Measurements from ENCODE around the gene ZMYND8.

GRCh38 chr20:47266847-47267515 is 89.5 kb downstream of the ZMYND8 start:
- TF ChIP-seq, protein P1, sequence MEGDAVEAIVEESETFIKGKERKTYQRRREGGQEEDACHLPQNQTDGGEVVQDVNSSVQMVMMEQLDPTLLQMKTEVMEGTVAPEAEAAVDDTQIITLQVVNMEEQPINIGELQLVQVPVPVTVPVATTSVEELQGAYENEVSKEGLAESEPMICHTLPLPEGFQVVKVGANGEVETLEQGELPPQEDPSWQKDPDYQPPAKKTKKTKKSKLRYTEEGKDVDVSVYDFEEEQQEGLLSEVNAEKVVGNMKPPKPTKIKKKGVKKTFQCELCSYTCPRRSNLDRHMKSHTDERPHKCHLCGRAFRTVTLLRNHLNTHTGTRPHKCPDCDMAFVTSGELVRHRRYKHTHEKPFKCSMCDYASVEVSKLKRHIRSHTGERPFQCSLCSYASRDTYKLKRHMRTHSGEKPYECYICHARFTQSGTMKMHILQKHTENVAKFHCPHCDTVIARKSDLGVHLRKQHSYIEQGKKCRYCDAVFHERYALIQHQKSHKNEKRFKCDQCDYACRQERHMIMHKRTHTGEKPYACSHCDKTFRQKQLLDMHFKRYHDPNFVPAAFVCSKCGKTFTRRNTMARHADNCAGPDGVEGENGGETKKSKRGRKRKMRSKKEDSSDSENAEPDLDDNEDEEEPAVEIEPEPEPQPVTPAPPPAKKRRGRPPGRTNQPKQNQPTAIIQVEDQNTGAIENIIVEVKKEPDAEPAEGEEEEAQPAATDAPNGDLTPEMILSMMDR (IDR thresholded peaks at IDR 0.05): no peak
- no peak for TF ChIP-seq EP300 (IDR thresholded peaks at IDR 0.05)
- no peak for TF ChIP-seq POLR2A (IDR thresholded peaks at IDR 0.05)
